HL-60/S4 (cell line): ENCODE measurements around the gene NUBP1.

Source experiments
- in situ Hi-C: fragments of 300-500 bp; cut with MboI; formaldehyde crosslinking; loops from 2 replicates; pipeline ENCODE4 v1.14.3; 2022; ENCODE audit warnings: low sequenced_read_pairs

Gene NUBP1

GRCh38 chr16:10791048-10791447 is 47.4 kb downstream of the NUBP1 start:
- in situ Hi-C loops = no loop called here

GRCh38 chr16:10799736-10800135 is 56.1 kb downstream of the NUBP1 start:
- in situ Hi-C loops = no loop called here

GRCh38 chr16:10805334-10805733 is 61.7 kb downstream of the NUBP1 start:
- in situ Hi-C loops = no loop called here

GRCh38 chr16:10806698-10807097 is 63.1 kb downstream of the NUBP1 start:
- in situ Hi-C loops = no loop called here

- in situ Hi-C loops = no loop called here
Measured at GRCh38 chr16:10808218-10808617, 64.6 kb downstream of the NUBP1 start.

- in situ Hi-C loops = no loop called here
Measured at GRCh38 chr16:10808850-10809249, 65.2 kb downstream of the NUBP1 start.

- in situ Hi-C loops = no loop called here
Measured at GRCh38 chr16:10809706-10810105, 66.1 kb downstream of the NUBP1 start.

- in situ Hi-C loops = no loop called here
Measured at GRCh38 chr16:10812312-10813098, 68.9 kb downstream of the NUBP1 start.

- in situ Hi-C loops = no loop called here
Measured at GRCh38 chr16:10813099-10813455, 69.4 kb downstream of the NUBP1 start.

GRCh38 chr16:10817514-10817913 is 73.9 kb downstream of the NUBP1 start:
- in situ Hi-C loops = no loop called here

- in situ Hi-C loops = no loop called here
Measured at GRCh38 chr16:10817963-10818941, 74.6 kb downstream of the NUBP1 start, which contains the start of gene TVP23A. TSS of gene TVP23A (minus strand) at chr16:10818794. CDS start at chr16:10818493, 301 bp downstream.
